Heart left ventricle (tissue), 16 donors: Measurements from ENCODE around the gene WASF1. TPM values are rescaled to one million over a fixed set of nuclear protein-coding genes. Genes with fewer than 3 reads are reported as not detected.

Experiments used
- ATAC-seq, 4 donors: fragments of 200-7000 bp; cut with Tn5 transposase; one replicate each; pipeline ENCODE4 v1.9.1; 2020 to 2022; ENCODE audit warnings: moderate library complexity in 4 of 4, mild to moderate bottlenecking in 3 of 4, moderate number of reproducible peaks in 1 of 4
- DNase-seq, 5 donors: peaks; one replicate each; pipeline ENCODE4 v3.0.0-alpha.2; 2020
- H3K27ac ChIP-seq, 12 donors: fragments of 200-600 bp; sonication (generic) in 4 of 12; one replicate each; pipeline versions ENCODE4 v1.5.0 to v1.8.0; 2016 to 2022; ENCODE audit warnings: mild to moderate bottlenecking in 2 of 12
- H3K27me3 ChIP-seq, 9 donors: fragments of 200-600 bp; sonication (generic) in 2 of 9; one replicate each; pipeline versions ENCODE4 v1.5.1 to v1.8.0; 2016 to 2022; ENCODE audit warnings: mild to moderate bottlenecking in 3 of 9
- H3K36me3 ChIP-seq, 9 donors: fragments of 200-600 bp; sonication (generic) in 2 of 9; one replicate each; pipeline versions ENCODE4 v1.5.0 to v1.8.0; 2018 to 2022; ENCODE audit warnings: mild to moderate bottlenecking in 2 of 9
- H3K4me1 ChIP-seq, 12 donors: fragments of 200-600 bp; sonication (generic) in 4 of 12; one replicate each; pipeline versions ENCODE4 v1.5.0 to v1.8.0; 2016 to 2022; ENCODE audit warnings: mild to moderate bottlenecking in 3 of 12
- H3K4me3 ChIP-seq, 12 donors: fragments of 200-600 bp; sonication (generic) in 4 of 12; one replicate each; pipeline versions ENCODE4 v1.5.0 to v1.8.0; 2017 to 2022; ENCODE audit warnings: mild to moderate bottlenecking in 9 of 12, moderate library complexity in 4 of 12
- H3K9me3 ChIP-seq, 12 donors: fragments of 200-600 bp; sonication (generic) in 4 of 12; one replicate each; pipeline versions ENCODE4 v1.5.0 to v1.8.0; 2016 to 2022; ENCODE audit warnings: mild to moderate bottlenecking in 1 of 12
- POLR2A ChIP-seq, 2 donors: fragments of 450-650 bp; IDR thresholded peaks; one replicate each; pipeline ENCODE4 v1.6.1; 2017; ENCODE audit warnings: antibody characterized with exemption in 2 of 2, mild to moderate bottlenecking in 2 of 2, moderate library complexity in 2 of 2
- WGBS, 4 donors: extraction: QIAGEN DNeasy Blood & Tissue Kit in 2 of 4; methylation state at CpG; one replicate each; pipeline versions ENCODE4 v1.1.5 to v1.1.7; 2013 to 2018; 5-methylcytosine and 5-hydroxymethylcytosine counted together
- intact Hi-C, 10 donors: fragments of 100-400 bp; cut with DNase I; formaldehyde crosslinking; loops; one replicate each; pipeline versions ENCODE4 v1.11.1 to v1.14.2; 2022
- polyA plus RNA-seq, 2 donors: library from polyadenylated mRNA; stranded (reverse); fragments of 200-250 nt; gene quantifications; one replicate each; pipeline ENCODE4 v1.2.3, GENCODE V29; 2013
- total RNA-seq, 9 donors: library from RNA; depleted of rRNA in 2 of 9; stranded (reverse); fragments of >200 nt in 2 of 9; fragmentation: NEBNext Ultra II Directional in 3 of 9; extraction: Animal tissue kit (Norgen Biotek cat#: 25700) in 3 of 9; gene quantifications; one replicate each; pipeline versions ENCODE4 v1.1.0 to v1.2.4, GENCODE V29; 2016 to 2023
- TF ChIP-seq, protein P1 (sequence below), 12 donors: fragments of 200-600 bp; sonication (generic) in 4 of 12; IDR thresholded peaks; one replicate each; pipeline versions ENCODE4 v1.5.0 to v1.8.0; 2018 to 2022; ENCODE audit warnings: antibody characterized with exemption in 12 of 12, mild to moderate bottlenecking in 5 of 12
- donor health status: ischemic (EF 13 %, LVEDD 7.1; RV severe dilation, severe dysfunction).
- donor health status: healthy with polysubstance abuse.
- donor health status: DM: no; HTN: yes; CAD: no.
- donor health status: DM: no; HTN: no; CAD: no.
- donor health status: ischemic (EF 25% LVEDD 6.9; RV normal size, moderate dysfunction).
- donor health status: ischemic (EF 25% LVEDD 5.7; RV mildly dilated, moderate dysfunction).
- donor health status: healthy.
- donor health status: DM: yes; HTN: yes; CAD: no.
- donor health status: ischemic (EF 35%, LVEDD 5.7; RV mildly dilated, moderate dysfunction).
- donor health status: nonischemic (EF 11% LVEDD 7.7; RV severe dilation, severe dysfunction).
- donor health status: DM: yes; HTN: yes; CAD: no.
- donor health status: PGD.
- donor health status: ischemic (EF 29% LVEDD 5.4; RV normal size, mild dysfunction).
- donor health status: nonischemic (EF 23%, LVEDD 6.1; RV moderate dilation, normal function).

The WASF1 gene
- total and polyA plus RNA-seq, 11 donors: 0.54 to 4.2 (median 1.3) TPM

DNA sequence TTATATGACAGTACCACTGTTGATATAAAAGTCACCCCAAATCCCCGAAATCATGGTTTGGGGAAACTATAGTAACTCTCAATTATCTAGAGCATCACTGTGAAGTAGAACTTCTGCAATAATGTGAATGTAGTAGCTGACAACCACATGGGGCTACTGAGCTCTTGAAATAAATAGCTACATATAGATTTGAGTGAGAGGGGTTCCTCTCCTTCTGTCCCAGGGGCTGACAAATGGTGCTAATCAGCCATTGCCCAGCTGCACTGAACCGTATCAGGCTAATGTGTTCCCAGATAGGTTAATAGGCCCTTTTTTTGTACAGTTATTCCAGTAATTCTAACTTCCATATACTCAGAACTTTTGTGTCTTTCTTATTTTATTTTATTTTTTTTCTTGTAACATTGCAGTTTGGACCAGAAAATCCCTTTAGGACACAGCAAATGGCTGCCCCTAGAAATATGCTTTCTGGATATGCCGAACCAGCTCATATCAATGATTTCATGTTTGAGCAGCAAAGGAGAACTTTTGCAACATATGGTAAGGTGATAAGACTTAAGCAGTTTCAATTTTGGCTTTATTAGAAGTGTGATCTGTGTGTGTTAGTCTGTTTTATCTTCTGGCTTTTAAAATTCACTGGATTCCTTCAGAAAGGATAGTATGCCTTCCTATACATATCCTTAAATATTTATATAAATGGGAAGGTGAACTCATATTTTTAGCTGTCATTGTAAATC, 21.8 kb upstream of the WASF1 start:
- peaks cover 0 to 2% (median 0%) of the 10 kb centered on the region in 12 donors for H3K4me1 ChIP-seq
- H3K36me3 ChIP-seq: peaks cover 0 to 10% (median 0%) of the 10 kb centered on the region in 9 donors
- intact Hi-C loops: no loop called here
- DNase-seq: no peak
- no peaks in the 10 kb centered on the region for H3K27me3 ChIP-seq
- ATAC-seq: no peak
- no peak overlapping the region for H3K27ac ChIP-seq
- 89 to 92% (median 90%) methylated on average over 3 of the region's 3 CpGs for WGBS, 4 donors
- no peak overlapping the region for H3K4me3 ChIP-seq
- H3K9me3 ChIP-seq: no peaks in the 10 kb centered on the region
- TF ChIP-seq POLR2A (IDR thresholded peaks at IDR 0.05): no peak
- TF ChIP-seq, protein P1, sequence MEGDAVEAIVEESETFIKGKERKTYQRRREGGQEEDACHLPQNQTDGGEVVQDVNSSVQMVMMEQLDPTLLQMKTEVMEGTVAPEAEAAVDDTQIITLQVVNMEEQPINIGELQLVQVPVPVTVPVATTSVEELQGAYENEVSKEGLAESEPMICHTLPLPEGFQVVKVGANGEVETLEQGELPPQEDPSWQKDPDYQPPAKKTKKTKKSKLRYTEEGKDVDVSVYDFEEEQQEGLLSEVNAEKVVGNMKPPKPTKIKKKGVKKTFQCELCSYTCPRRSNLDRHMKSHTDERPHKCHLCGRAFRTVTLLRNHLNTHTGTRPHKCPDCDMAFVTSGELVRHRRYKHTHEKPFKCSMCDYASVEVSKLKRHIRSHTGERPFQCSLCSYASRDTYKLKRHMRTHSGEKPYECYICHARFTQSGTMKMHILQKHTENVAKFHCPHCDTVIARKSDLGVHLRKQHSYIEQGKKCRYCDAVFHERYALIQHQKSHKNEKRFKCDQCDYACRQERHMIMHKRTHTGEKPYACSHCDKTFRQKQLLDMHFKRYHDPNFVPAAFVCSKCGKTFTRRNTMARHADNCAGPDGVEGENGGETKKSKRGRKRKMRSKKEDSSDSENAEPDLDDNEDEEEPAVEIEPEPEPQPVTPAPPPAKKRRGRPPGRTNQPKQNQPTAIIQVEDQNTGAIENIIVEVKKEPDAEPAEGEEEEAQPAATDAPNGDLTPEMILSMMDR (IDR thresholded peaks at IDR 0.05): no peak

DNA sequence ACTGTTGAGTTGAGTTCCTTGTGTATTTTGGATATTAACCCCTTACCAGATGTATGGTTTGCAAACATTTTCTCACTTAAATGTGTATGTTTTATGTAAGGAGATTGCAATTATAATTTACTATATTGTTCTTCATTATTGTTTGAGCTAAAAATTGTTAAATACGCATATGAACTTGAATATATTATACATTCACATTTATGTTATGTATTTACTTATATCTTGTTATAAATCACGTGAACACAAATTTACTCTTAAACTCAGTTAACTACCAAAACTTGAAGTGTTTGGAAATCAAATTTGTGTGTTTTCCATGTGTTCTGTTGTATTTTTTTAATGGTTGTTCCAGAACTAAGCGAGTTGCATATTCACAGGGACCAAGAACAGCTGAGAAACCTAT, 19.1 kb upstream of the WASF1 start:
- 96 to 100% (median 99%) methylated on average over 3 of the region's 3 CpGs for WGBS, 4 donors
- Histone ChIP-seq H3K9me3 (no peaks in the 10 kb centered on the region), H3K4me3 (no peak overlapping the region), H3K4me1 (peaks cover 0 to 2% (median 0%) of the 10 kb centered on the region in 12 donors), H3K36me3 (peaks cover 0 to 18% (median 12%) of the 10 kb centered on the region in 9 donors), H3K27me3 (no peaks in the 10 kb centered on the region), H3K27ac (no peak overlapping the region)
- no peak for ATAC-seq
- TF ChIP-seq, protein P1 (IDR thresholded peaks at IDR 0.05): no peak
- TF ChIP-seq POLR2A (IDR thresholded peaks at IDR 0.05): no peak
- no peak for DNase-seq
- intact Hi-C loops: no loop called here

DNA sequence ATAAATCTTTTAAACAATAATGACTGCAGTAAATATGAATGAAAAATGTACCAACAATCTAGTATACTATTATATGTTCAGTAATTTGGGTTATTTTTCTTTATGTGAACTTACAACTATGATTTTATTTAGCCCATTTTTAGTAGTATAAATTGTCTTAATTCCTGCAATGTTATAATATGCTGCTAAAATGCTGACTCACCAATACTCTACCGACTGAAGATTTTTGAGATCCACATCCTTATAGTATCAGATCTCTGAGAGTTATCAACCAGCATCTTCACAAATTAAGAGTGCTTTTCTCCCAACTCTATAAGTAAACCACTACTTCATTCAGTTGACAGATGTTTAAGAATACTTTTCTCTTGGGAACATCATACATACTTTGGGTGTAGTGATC, 17.4 kb upstream of the WASF1 start:
- TF ChIP-seq, protein P1 (IDR thresholded peaks at IDR 0.05): no peak
- no peak for TF ChIP-seq POLR2A (IDR thresholded peaks at IDR 0.05)
- H3K4me1 ChIP-seq: peaks cover 0 to 5% (median under 1%) of the 10 kb centered on the region in 12 donors
- peaks cover 0 to 18% (median 16%) of the 10 kb centered on the region in 9 donors for H3K36me3 ChIP-seq
- intact Hi-C loops: no loop called here
- WGBS, 4 donors: 84 to 98% (median 91%) methylated on average over 1 of the region's 1 CpG
- ATAC-seq: no peak
- no peaks in the 10 kb centered on the region for H3K9me3 ChIP-seq
- no peak for DNase-seq
- no peak overlapping the region for H3K4me3 ChIP-seq
- H3K27me3 ChIP-seq: no peaks in the 10 kb centered on the region
- no peak overlapping the region for H3K27ac ChIP-seq

DNA sequence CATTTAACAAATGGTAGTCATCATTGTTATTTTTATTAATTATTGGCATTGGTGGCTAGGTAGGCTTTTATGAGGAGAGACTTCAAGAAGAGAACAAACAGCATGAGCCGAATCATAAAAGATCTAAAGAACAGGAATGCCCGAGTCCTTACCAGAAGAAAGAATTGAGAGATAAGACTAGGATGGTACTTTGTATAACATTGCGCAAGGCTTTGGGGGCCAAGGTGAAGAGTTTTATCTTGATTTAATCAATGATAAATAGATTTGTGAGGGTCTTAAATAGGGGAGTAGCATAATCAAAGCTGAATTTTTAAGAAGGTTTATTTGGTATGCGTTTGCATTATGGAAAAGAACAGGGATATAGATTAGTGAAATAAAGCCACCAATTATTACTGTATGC, 16.2 kb upstream of the WASF1 start:
- Histone ChIP-seq H3K4me3 (no peak overlapping the region), H3K4me1 (peaks cover 0 to 13% (median 9%) of the 10 kb centered on the region in 12 donors), H3K36me3 (peaks cover 0 to 18% (median 15%) of the 10 kb centered on the region in 9 donors), H3K27ac (no peak overlapping the region), H3K9me3 (no peaks in the 10 kb centered on the region), H3K27me3 (no peaks in the 10 kb centered on the region)
- intact Hi-C loops: no loop called here
- WGBS, 4 donors: 94 to 96% (median 95%) methylated on average over 4 of the region's 4 CpGs
- DNase-seq: no peak
- no peak for ATAC-seq
- TF ChIP-seq, protein P1 (IDR thresholded peaks at IDR 0.05): no peak
- no peak for TF ChIP-seq POLR2A (IDR thresholded peaks at IDR 0.05)
